Left ventricle myocardium inferior (tissue), 1 donor: ENCODE measurements around the gene SVIL. TPM values are rescaled to one million over a fixed set of nuclear protein-coding genes. Genes with fewer than 3 reads are reported as not detected.

ENCODE experiments used
- DNase-seq: peaks from one replicate; pipeline ENCODE4 v3.0.0-alpha.2; 2020
- H3K27ac ChIP-seq: fragments of 200-600 bp; replicated peaks from 2 replicates; pipeline ENCODE4 v1.8.0; 2021
- H3K27me3 ChIP-seq: fragments of 200-600 bp; 2 replicates; pipeline ENCODE4 v1.8.0; 2021; ENCODE audit warnings: low read depth
- H3K36me3 ChIP-seq: fragments of 200-600 bp; 2 replicates; pipeline ENCODE4 v1.8.0; 2021
- H3K4me1 ChIP-seq: fragments of 200-600 bp; 2 replicates; pipeline ENCODE4 v1.8.0; 2021
- H3K4me3 ChIP-seq: fragments of 200-600 bp; 2 replicates; pipeline ENCODE4 v1.8.0; 2021; ENCODE audit warnings: mild to moderate bottlenecking, moderate library complexity
- H3K9me3 ChIP-seq: fragments of 200-600 bp; replicated peaks from 2 replicates; pipeline ENCODE4 v1.8.0; 2021
- intact Hi-C: fragments of 100-400 bp; cut with micrococcal nuclease; formaldehyde crosslinking; loops from one replicate; pipeline ENCODE4 v1.11.0; 2022
- total RNA-seq: library from RNA; stranded (reverse); fragmentation: NEBNext Ultra II Directional; extraction: Animal tissue kit (Norgen Biotek cat#: 25700); gene quantifications from one replicate; pipeline ENCODE4 v1.2.1, GENCODE V29; 2021
- TF ChIP-seq, protein P1 (sequence below): fragments of 200-600 bp; IDR thresholded peaks from 2 replicates; pipeline ENCODE4 v1.8.0; 2021; ENCODE audit warnings: antibody characterized with exemption, mild to moderate bottlenecking, borderline replicate concordance
- donor health status: DM: no; HTN: yes; CAD: no; lungs with severe emphysema.

Gene SVIL
- total RNA-seq, 1 donor from 2014 or later = 403 TPM

DNA sequence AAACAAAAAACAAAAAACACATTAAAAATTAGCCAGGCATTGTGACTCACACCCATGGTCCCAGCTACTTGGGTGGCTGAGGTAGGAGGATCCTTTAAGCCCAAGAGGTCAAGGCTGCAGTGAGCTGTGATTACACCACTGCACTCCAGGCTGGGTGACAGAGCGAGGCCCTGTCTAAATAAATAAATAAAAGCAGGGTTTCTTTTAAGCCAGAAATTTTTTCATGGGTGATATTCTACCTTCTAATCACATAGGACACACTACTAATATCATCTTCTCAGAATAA is 14.2 kb upstream of the SVIL start:
- TF ChIP-seq, protein P1, sequence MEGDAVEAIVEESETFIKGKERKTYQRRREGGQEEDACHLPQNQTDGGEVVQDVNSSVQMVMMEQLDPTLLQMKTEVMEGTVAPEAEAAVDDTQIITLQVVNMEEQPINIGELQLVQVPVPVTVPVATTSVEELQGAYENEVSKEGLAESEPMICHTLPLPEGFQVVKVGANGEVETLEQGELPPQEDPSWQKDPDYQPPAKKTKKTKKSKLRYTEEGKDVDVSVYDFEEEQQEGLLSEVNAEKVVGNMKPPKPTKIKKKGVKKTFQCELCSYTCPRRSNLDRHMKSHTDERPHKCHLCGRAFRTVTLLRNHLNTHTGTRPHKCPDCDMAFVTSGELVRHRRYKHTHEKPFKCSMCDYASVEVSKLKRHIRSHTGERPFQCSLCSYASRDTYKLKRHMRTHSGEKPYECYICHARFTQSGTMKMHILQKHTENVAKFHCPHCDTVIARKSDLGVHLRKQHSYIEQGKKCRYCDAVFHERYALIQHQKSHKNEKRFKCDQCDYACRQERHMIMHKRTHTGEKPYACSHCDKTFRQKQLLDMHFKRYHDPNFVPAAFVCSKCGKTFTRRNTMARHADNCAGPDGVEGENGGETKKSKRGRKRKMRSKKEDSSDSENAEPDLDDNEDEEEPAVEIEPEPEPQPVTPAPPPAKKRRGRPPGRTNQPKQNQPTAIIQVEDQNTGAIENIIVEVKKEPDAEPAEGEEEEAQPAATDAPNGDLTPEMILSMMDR = no peak
- Histone ChIP-seq H3K4me1 (peaks cover 47% of the 10 kb centered on the region), H3K27ac (peak overlapping the region; percentile 72), H3K36me3 (no peaks in the 10 kb centered on the region), H3K27me3 (no peaks in the 10 kb centered on the region), H3K9me3 (no peaks in the 10 kb centered on the region), H3K4me3 (no peak overlapping the region)
- intact Hi-C loops = no loop called here
- no peak for DNase-seq

DNA sequence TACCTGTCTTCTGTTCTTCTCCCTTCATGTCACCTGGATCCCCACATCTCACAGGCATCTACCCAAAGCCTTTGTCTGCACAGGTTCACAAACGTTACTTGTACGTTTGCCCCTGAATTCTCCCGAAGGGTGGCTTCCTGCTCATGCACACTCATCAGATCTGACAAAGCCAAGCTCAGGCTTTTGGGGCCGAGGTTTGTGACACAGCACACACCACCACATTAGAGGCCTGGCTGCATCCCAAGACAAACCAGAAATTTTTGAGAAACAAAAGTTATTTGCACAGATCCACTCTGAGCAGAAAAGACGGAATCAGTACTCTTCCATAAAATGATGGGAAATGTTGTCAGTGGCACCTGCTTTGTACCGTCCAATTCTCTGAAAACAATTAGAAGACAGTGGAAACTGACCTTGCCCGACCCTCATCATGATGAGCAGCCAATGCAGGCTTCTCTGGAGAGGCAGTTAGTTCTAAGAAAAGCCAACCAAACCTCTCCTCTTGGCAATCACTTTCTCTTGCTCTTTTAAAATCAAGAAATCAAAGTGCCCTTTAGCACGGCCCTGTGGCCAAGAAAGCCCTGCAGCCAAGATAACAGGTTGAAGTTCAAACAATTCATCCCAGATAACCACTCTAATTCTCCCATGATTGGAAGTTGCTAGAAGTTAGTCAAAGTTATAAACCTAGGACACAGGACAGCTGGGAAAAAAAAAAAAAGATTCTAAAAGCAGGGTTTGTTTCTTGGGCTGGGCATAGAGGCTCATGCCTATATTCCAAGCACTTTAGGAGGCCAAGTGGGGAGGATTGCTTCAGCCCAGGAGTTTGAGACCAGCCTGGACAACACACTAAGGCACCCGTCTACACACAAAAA is 13.6 kb upstream of the SVIL start:
- H3K4me3 ChIP-seq = no peak overlapping the region
- H3K4me1 ChIP-seq = peaks cover 53% of the 10 kb centered on the region
- no peaks in the 10 kb centered on the region for H3K36me3 ChIP-seq
- intact Hi-C loops = no loop called here
- DNase-seq = no peak
- H3K9me3 ChIP-seq = no peaks in the 10 kb centered on the region
- H3K27ac ChIP-seq = peak overlapping the region; percentile 72
- no peaks in the 10 kb centered on the region for H3K27me3 ChIP-seq
- TF ChIP-seq, protein P1 = no peak

DNA sequence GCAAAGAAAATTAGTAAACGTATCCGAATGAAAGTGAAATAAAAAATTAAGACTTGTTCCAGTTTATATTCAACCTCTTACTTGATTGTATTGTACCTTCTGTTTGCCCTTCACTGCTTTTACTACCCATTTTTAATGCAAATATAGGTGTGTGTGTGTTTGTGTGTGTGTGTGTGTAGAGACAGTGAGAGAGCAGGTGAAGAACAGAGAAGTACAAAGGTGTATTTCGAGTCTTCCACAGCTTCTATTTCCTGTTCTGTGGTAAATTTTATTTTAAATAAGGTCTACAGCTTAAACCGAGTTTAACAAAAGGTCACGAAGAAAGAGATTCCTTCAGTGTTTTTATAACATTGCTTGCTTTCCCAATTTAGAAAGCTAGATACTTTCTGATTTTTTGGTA is 12.7 kb upstream of the SVIL start:
- peaks cover 62% of the 10 kb centered on the region for H3K4me1 ChIP-seq
- H3K4me3 ChIP-seq = peak overlapping the region; percentile 6
- no peak for DNase-seq

DNA sequence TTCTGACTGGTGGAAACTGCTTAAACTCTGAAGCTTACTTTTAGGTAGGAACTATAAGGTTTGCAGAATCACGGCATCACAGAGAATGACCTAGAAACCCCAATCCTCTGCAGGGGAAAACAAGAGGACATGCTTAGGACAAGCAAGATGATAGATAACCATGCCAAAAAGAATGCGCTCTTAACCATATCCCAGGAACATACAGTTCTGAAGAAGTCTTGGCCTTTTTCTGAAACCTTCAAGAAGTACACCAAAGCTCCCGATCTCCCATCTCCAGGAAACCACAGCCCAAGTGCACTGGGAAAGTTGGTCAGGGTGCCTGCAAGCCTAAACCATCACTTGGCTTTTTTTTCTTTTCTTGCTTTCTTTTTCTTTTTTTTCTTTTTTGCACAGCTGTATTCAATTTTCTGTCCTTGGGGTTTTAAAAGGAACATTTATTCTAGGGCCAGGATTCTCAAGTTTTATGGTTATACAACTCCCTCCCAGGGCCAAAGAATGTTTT is 12.2 kb upstream of the SVIL start:
- peak overlapping the region; percentile 6 for H3K4me3 ChIP-seq

More for the DNA sequence above, 12.7 kb upstream of the SVIL start:
- Histone ChIP-seq H3K27ac (peak overlapping the region; percentile 72), H3K36me3 (no peaks in the 10 kb centered on the region), H3K9me3 (no peaks in the 10 kb centered on the region), H3K27me3 (no peaks in the 10 kb centered on the region)
- TF ChIP-seq, protein P1 = no peak
- intact Hi-C loops = no loop called here

DNA sequence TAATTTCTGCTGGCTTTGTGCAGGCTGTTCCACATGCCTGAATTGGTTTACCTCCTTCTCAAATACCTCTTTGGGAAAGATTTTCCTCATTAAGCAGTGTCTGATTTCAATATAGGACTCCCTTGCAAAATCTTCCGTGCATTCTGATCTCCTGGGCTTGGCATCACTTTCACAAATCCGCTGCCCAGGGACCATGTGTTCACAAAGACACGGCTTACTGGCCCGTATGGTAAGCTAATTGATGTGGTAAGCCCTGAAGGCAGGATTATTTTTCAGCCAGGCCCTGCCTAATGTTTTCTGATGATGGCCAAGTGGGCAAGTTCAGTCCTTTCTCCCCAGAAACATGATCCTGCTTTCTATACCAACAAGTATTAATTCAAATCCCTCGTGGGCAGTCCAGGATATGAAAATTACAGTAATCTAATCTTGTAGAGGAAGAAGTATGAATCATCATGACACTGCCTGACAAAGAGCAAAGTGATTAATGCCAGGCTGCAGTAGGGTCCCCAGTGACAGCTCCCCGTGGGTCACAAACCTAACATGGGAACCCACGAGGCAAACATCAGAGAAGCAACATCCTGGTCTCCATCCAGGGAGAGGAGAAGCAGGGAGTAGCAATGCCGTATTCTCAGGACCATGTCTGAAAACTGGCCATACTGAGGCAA is 11.6 kb upstream of the SVIL start:
- Histone ChIP-seq H3K27me3 (no peaks in the 10 kb centered on the region), H3K4me1 (peaks cover 70% of the 10 kb centered on the region), H3K9me3 (no peaks in the 10 kb centered on the region), H3K27ac (peak overlapping the region; percentile 72), H3K36me3 (no peaks in the 10 kb centered on the region), H3K4me3 (peak overlapping the region; percentile 6)
- TF ChIP-seq, protein P1 = no peak
- intact Hi-C loops = no loop called here
- DNase-seq = no peak

More for the DNA sequence above, 12.2 kb upstream of the SVIL start:
- H3K36me3 ChIP-seq = no peaks in the 10 kb centered on the region
- H3K27ac ChIP-seq = peak overlapping the region; percentile 72
- H3K9me3 ChIP-seq = no peaks in the 10 kb centered on the region
- intact Hi-C loops = no loop called here
- DNase-seq = no peak
- H3K27me3 ChIP-seq = no peaks in the 10 kb centered on the region
- H3K4me1 ChIP-seq = peaks cover 67% of the 10 kb centered on the region
- TF ChIP-seq, protein P1 = no peak
